Activated CD4-positive, alpha-beta T cell treated with anti-CD3 and anti-CD28 coated beads, Interleukin-2, amount 50 U/mL, for 1 hour (primary cell): ENCODE results near the gene PIK3R5.
"Not testable (repeated sequence)": the region's sequence is repeated elsewhere in the genome, so short reads cannot be mapped to it uniquely, and the experiment has no call there.

Source experiments
- DNase-seq: peaks from one replicate; pipeline ENCODE4 v3.0.0-alpha.2; 2020

PIK3R5 gene

DNA sequence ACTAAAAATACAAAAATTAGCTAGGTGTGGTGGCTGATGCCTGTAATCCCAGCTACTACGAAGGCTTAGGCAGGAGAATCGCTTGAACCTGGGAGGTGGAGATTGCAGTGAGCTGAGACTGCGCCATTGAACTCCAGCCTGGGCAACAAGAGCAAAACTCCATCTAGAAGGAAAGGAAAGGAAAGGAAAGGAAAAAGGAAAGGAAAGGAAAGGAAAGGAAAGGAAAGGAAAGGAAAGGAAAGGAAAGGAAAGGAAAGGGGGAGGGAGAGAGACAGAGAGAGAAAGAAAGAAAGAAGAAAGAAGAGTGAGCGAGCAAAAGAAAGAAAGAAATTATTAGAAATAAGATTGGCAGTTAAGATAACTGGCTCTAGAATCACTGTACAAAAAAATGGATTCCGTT, 18.7 kb upstream of the PIK3R5 start:
- DNase-seq = not testable (repeated sequence)

DNA sequence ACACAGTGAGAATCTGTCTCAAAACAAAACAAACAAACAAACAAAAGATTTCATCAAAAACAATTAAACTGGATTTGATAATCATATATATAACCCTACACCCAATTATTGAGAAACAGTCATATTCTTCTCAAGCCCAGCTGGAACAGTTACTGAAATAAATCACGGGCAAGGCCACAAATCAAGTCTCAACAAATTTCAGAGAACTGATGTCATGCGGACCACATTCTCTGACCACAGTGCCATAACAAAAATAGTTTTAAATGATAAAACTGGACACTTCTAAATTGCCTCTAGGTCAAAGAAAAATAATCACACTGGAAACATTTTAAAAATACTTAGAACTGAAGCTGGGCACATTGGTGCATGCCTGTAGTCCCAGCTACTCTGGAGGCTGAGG, 15.9 kb upstream of the PIK3R5 start:
- DNase-seq = no peak

DNA sequence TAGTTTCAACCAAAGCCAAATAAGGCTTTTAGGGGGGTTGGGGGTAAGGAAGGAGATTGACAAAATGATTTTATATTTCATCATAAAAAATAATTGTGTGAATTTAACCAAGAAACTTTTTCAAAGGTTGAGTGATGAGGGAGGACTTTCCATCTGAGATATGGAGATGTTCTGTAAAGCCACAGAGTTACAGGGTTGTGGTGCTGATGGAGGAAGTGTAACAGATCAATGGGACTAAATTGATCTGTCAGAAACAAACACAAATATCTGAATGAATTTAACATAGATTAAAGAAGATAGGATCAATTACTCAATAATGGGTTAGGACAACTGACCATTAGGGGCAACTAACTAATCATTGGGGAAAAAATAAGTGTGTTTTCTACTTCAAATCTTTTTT, 14.2 kb upstream of the PIK3R5 start:
- DNase-seq = no peak

DNA sequence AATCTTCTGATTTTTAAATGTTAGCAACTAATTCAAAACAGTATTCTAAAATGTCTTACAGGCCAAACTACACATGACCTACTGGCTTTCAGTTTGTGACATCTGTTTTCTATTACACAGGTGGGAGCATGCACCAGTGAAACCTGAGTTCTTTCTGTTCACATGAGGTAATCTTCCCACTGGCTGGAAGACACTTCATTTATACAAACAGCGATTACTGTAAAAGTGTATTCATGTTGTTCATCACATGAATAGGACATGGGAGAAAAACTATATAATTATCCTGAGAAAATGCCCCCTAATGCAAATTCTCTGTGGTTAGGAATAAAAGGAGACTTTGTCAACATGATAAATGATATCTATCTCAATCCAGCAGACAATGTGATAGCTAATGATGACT, 11.1 kb upstream of the PIK3R5 start:
- DNase-seq = no peak

DNA sequence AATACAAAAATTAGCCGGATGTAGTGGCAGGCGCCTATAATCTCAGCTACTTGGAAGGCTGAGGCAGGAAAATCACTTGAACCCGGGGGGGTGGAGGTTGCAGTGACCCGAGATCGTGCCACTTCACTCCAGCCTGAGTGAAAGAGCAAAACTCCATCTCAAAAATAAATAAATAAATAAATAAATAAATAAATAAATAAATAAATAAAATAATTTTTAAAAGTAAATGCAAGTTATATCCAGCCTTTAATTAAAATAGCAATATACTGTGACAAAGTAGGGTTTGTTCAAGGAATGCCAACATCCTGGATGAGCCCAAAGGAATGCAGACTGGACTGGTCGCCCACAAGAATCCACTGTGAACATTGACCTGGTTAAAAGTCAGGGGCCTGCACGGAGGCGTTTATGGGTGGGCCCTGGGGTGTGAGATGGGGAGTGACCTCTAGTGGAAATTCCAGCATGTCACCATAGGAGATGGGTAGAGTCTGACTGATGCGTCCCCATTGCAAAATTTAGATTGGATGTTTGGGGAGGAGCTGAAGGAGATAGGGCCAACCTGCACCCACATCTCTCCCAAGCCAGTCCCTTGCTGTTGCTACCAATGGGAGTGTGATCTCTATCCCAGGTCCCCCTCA, 9.7 kb upstream of the PIK3R5 start:
- DNase-seq = no peak

DNA sequence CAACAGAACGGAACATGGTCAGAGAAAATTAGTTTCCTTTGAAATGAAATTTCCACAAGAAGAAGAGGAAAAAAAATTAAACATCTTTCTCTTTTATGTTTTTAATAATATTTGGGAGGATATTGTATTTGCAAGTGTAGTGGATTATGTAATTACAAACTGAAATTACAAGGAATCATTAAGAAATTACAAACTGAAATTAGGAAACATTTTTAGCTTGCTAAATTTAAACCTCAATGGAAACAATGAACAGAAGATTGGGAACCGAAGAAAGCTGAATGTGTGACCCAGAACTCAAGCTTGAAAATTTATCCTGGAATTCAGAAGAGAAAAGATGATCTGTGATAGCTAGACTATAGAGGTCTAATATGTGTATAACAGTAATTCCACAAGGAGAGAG, 4.4 kb upstream of the PIK3R5 start:
- DNase-seq = no peak

DNA sequence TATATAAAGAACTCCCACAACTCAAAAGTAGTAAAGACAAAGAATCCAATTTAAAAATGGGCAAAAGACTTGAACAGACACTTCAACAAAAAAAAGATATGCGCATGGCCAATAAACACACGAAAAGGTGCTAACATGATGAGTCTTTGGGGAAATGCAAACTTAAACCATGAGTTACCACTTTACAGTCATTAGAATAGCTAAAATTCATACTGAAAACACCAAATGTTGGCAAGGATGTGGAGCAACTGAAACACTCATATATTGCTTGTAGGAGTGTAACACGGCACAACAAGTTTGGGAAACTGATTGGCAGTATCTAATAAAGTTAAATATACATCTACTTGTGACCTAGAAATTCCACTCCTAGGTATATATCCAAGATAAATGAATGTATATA, 3.0 kb upstream of the PIK3R5 start:
- DNase-seq = no peak

DNA sequence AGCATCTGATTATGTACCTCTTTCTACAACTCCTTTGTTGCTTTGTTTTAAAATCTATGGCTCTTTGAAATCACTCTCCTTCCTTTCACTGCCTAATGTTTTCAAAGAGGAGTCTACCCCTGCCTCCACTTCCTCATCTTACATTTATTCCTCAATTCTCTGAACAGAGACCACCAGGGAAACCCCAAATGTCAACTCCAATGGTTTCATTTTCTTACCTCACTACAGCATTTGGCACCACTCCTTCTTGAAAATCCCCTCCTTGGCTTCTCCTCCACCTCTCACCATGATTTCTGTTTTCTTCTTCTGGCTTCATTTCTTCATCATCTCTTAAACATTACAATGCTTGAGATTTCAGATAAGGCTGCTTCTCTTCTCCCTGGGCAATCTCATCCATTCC, 2.4 kb upstream of the PIK3R5 start:
- no peak for DNase-seq

DNA sequence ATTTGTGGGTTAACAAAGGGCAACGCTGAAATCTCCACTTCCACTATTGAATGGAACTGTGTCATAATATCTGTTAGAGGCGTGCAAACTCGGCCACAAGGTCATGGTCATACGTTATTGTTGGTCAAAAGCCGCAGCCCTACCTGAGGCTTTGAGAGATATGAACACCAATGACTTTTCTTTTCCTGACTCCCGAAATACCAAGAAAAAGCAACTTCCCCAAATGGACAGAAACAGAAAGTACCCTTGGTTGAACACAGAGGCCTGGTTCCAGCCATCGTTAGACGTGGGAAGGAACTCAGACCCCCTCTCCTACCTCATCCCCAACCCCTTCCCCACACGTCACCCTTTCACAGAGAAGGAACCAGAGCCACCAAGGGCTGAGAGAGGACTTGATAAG, 1.4 kb upstream of the PIK3R5 start:
- DNase-seq = no peak

DNA sequence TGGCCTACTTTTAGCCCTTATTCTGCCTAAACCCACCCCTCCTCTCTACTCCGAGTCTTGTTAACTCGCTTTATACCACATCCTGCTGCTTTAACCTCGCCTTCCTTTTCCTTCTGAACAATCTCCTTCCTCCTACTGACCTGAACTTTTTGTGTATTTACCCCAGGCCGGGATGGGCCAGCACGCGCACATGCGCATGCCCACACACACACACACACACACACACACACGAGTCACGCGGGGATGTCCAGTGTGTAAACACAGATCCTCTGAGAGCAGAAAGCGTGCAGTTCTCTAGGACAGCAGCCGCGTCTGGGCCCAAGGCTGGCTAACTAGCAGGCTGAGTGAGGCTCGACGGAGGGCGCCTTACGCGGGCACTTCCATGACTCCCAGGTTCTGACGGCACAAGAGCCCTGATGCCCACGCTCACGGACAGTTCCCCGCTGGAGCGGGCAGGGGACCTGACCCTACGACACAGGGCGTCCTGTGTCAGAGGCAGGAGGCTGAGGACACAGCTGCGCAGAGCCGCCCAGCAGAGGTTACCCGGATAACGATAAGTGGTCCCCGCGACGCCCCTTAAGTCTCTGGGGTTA, 610 bp downstream of the PIK3R5 start:
- peak; percentile 35 for DNase-seq

DNA sequence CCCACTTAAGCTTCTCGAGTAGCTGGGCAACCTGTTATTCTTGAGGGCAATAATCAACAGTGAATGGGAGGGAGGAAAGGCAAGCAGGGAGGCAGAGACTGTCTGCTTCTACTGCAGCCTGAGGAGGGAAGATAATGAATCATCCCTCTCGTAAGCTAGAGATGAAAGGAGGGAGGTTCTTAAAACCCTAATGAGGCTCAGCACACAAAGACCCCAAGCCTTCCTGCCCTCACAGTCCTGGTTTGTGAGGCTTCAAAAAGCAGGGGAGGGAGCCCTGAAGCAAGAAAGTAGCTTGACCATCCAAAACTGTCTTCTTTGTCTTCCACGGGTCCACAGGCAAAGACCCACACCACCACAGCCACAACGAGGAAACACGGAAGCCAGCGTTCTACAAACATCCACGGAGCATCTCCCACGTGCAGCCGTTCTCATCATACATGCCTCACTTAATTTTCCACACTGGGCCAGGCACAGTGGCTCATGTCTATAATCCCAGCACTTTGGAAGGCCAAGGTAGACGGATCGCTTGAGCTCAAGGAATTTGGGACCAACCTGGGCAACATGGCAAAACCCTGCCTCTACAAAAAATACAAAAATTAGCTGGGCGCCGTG, 1.8 kb downstream of the PIK3R5 start:
- no peak for DNase-seq

DNA sequence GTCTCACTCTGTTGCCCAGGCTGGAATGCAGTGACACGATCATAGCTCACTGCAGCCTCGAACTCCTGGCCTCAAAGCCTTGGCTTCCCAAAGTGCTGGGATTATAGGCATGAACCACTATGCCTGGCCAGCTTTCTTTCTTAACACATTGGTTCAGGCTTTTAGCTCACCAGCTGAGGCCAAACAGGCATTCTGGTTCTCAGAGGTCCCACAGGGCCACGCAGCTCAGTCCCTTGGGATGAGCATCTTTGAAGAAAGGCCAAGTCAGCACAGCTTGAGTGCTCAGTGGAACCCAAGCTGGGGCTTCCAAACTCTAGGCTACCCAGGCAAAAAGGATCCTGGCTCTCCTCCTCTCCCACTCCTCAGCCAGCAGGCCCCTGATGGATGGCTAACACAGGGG, 2.5 kb downstream of the PIK3R5 start:
- no peak for DNase-seq

DNA sequence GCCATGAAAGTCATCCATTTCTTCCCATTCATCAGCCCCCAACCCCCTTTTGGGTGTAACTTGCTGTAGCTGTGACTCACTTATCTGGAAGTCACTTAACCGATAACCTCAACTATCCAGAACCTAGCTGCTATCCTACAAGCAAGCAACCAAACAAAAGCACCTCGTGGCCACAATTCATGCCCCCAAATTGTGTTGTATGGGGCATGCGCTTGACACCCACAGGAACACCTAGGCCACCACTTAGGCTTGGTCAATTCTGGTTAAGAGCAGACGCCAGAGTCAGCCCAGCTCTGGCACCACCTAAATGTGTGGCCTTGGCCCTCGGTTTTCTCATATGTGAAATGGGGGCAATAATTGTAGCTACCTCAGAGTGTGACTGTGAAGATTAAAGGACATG, 3.7 kb downstream of the PIK3R5 start:
- DNase-seq = no peak

DNA sequence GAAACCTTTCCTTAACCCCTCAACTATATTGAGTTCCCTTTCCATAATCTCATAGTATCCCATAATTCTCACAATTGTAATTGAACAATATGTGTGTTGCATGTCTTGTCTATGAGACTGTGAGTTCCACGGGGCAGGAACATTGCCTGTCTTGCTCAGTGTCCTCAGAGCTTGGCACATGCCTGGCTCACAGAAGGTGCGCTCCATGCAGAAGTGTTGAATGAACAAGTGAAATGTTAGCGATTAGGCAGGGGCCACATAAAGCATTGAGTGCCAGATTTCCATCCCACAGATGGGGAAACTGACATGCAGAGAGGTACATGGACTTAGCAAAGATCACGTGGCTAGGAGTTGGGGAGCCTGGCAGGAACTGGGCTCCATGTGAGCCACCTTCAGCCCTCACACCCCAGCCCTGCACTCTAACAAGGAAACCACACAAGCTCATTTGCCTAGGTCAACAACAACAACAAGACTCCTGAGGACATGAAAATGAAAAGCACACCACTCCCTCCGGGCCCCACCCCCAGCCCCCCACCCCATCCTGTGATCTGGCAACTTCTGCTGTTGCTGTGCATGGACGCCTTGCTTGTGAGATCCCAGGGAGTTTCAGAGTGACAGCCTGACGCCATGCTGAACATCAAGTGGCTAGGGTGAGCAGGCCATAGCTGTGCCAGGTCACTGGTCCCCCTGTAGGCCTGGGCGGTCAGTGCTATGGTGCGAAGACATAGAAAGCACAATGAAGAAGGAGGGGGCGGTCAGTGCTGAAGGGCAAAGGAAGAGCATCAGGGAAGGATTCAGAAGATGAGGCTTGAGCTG, 5.0 kb downstream of the PIK3R5 start:
- DNase-seq = no peak

DNA sequence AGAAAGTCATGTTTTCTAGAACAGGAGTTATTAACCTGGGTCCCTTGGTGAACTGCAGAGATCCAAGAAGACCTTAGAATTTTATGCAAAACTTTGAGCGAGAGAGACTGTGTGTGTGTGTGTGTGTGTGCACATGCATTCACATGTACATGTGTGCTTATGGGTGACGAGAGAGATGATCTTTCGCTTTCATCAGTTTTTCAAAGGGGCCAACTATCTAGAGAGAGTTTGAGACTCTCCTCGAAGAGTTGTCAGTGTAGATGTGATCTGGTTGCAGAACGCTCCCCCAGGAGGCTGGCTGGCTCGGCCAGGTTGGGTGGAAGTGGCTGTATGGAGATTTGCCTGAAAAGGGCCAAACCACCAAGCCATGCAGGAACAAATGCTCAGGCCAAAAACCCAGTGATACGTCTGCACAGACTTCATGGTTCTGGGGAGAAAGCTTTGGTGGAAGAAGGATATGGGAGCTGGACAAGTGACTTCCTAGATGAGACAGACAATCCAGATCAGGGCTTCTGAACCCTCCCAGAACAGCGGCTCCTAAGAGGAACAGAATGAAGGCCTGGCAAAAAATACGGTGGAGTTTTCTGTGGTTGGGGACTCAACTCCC, 6.1 kb downstream of the PIK3R5 start:
- no peak for DNase-seq

DNA sequence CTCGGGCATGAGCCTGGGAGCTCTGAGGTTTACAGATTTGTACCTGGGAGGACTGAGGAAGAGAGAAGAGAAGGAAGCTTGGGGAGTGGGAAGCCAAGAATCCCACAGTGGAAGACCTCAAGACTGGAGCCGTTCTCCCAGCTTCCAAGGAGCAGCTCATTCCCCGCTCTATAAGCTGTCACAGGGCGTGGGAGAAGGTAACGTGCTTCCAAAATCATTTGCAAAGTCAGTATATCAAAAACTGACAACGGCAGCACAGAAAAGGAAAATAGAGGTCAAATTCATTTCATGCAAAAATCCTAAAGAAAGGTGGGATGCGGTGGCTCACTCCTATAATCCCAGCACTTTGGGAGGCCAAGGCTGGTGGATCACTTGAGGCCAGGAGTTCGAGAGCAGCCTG, 7.8 kb downstream of the PIK3R5 start:
- no peak for DNase-seq

DNA sequence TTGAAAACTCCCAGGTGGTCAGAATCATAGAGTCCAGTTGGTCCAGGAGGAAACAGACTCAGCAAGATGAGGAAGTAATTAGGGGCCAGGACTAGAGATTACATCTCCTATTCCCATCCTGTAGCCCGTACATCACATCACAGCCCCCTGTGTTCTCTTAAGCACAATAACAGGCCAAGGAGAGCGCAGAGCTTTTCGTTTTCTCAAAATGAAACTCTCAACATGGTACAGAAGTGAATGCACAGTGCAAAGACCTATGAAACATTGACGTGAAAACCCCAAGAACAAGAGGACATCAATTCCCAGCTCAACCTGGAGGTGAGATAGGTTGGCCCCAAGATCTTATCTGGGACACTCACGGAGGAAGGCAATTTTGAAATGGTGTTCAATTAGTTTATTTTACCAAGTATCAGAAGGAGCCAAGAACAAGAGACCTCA, 9.0 kb downstream of the PIK3R5 start:
- DNase-seq = no peak

DNA sequence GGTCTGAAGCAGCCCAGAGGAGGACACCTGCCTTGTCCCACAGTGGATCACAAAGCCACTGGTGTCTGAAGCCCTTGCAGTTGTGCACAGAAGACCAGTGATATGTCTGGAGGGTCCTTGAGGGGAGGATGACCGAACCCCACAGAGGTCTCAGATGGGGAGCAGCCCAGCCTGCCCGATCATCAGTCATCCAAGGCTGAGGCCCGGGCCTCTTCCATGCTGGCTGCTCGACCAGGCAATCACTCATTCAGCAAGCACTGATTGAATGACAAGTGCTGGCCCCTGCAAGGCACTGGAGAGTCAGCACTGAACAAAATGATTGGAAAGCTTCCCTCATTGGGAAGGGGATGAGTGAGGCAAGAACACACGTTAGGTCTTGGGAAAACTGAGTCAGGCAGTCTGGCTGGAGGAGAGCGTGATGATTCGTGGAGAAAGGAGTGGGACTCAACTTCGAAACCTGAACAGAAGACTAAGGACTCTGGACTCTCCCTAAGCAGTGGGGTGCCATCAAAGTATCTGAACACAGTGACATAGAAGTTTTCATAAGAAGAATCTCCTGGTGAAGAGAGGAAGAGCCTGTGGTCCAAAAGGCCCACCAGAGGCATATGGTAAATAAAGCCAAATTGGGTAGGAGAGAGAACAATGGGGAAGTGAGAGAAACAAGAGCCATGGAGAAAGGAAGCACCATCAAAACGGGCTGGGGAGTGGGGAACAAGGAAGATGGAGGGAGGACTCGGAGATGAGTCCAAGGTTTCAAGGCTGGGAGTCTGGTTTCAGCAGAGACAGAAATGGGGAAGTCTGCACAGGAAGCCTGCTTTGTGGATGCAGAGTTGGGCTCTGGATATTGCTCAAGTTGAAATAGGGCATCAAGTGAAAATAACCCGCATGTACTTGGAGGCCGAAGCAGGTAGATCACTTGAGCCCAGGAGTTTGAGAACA, 10.2 kb downstream of the PIK3R5 start:
- no peak for DNase-seq

DNA sequence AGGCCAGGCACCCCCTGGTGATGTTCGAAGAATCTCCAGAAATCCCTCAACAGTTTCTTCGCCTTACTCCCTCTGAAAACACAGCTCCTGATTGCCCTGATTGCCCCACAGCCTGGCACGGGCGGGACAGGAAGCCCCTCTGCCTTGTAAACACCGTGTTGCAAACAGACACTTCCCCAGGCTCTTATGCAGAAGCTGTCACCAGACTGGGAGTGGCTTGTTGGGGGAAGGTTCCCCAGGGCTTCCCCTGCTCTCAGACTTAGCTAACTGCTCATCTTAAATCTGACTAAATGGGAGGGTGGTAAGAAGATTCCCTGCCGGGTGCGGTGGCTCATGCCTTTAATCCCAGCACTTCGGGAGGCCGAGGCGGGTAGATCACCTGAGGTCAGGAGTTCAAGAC, 11.2 kb downstream of the PIK3R5 start:
- peak; percentile 74 for DNase-seq

DNA sequence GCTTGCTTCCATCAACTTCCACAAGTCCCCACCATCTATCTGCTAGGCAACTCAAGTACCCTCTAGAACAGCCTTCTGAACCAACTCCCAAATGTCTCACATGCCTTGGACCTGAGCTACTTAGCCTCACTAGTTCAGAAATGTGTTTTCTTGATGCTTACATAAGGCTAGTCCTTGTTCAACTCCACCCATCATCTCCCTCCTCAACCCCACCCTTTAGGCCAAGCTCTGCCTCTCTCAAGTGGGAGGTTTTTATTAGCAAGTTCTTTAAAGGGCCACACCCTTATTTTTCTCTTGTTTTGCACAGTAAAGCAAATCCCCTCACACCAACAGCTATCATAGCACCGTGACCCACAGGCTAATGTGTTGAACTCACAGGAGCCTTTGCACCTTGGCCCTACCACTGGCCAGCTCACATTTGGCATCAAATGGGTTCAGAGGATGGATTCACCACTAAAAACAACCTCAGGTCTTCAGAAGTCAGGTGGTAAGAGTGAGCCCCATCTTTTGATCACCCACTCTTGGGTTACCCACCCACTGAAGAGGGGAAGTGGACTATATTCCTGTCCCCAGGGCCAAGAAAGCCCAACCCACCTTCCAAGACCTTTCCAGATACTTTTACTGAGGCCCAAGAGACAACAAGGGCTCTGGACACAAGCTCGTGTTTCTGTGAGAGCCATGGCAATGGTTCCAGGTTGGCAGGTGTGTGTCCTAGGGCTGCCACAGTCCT, 12.2 kb downstream of the PIK3R5 start:
- DNase-seq = no peak

DNA sequence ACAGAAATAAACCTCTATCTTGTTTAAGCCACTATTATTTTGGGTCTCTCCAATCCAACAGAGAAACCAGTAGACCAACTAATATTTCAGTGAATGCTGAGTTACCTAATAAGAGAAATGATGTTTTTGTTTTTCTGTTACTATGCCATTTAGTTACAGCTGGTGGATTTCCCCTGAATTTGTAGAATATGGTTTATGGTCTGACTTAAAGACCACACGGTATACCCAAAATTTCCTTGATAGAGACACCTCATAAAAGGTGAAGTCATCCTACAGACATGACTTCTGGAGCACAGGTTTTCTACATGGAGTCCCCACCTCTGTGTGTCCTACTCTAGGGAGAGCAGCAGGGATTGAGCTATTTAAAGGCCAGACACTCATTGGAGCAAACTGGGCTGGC, 13.3 kb downstream of the PIK3R5 start:
- no peak for DNase-seq

DNA sequence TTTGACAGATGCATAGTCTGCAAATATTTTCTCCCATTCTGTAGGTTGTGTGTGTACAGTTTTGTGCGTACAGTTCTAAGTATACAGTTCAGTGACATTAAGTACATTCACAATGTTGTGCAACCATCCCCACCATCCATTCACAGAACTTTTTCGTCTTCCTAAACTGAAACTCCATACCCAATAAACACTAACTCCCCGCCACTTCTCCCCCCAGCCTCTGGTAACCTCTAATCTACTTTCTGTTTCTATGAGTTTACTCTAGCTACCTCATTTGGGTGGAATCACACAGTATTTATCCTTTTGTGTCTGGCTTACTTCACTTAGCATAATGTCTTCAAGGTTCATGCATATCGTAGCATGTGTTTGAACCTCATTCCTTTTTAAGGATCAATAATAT, 14.3 kb downstream of the PIK3R5 start:
- no peak for DNase-seq
